Measurements from ENCODE around the gene FBXW8.

FBXW8 gene

DNA sequence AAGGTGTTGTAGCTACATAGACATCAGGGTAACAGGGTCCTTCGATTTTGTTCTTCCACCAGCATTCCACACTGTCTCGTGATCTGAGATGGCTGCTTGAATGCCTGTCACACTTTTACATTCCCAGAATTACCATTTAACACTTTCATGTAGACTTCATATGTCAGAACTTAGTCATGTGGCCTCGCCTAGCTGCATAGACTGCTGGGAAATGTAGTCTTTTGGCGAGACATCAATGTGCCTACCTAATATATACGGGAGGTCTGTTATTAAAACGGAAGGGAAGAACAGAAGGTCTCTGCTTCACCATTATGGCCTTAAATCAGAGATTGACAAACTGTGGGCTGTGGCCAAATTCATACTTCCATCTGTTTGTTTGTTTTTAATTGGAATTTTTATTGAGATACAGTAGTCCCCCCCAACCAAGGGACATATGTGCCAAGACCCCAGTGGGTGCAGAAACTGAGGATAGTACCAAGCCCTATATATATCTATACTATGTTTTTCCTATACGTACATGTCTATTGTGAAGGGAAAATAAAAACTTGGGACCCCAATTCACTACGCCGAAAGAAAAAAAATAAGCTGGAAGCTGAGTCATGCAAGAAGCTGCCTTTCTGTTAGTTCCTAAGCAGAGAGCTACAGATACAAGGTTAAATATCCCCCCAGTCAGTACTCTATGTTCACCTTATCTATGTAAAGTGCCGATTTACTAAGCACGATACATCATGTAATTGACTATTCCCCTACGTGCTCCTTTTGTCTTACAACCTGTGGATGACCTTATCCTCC lies 18.2 kb upstream of the FBXW8 start:
- Histone ChIP-seq H4K20me1 (ENCODE audit: insufficient read depth, low read length) (no peaks in the 10 kb centered on the region), H3K36me3 (replicated peaks; ENCODE audit: insufficient read depth, low read length) (no peaks in the 10 kb centered on the region), H3F3A (ENCODE audit: insufficient read depth, low read length) (no peaks in the 10 kb centered on the region), H3K79me2 (ENCODE audit: low read length) (no peaks in the 10 kb centered on the region), H3K9me2 (replicated peaks; ENCODE audit: insufficient read depth, low read length) (no peaks in the 10 kb centered on the region), H2AFZ (ENCODE audit: low read length) (no peak overlapping the region), H3K4me1 (ENCODE audit: low read length) (no peaks in the 10 kb centered on the region), H3K4me2 (ENCODE audit: low read depth, low read length) (no peak overlapping the region), H3K27ac (ENCODE audit: low read length) (no peak overlapping the region), H3K4me3 (ENCODE audit: low read length) (no peak overlapping the region), H3K27me3 (replicated peaks; ENCODE audit: insufficient read depth, low read length) (no peaks in the 10 kb centered on the region), H3K9ac (ENCODE audit: low read length) (no peak overlapping the region), H3K9me3 (replicated peaks; ENCODE audit: insufficient read depth, low read length) (no peaks in the 10 kb centered on the region)
- TF ChIP-seq EZH2phosphoT487 (IDR thresholded peaks at IDR 0.05; ENCODE audit: low read length): no peak
- no peak for TF ChIP-seq EZH2 (optimal IDR thresholded peaks at IDR 0.05; ENCODE audit: low read depth, low read length)
- no peak for TF ChIP-seq CTCF (IDR thresholded peaks at IDR 0.05; ENCODE audit: low read length)
- DNase-seq: no peak

DNA sequence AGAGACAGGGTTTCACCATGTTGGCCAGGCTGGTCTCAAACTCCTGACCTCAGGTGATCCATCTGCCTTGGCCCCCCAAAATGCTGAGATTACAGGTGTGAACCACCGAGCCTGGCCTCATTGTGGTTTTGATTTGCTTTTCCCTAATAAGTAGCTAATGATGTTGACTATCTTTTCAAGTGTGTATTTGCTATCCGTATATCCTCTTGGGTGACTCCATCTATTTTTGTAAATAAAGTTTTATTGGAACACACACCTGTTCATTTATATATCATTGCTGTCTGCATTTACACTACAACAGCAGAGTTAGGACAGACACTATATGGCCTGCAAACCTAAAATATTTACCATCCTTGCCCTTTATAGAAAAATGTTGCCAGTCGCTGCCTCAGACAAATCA lies 15.8 kb upstream of the FBXW8 start:
- DNase-seq: no peak
- H3K27ac ChIP-seq (ENCODE audit: low read length): no peak overlapping the region
- H3K36me3 ChIP-seq (replicated peaks; ENCODE audit: insufficient read depth, low read length): no peaks in the 10 kb centered on the region
- H3K4me1 ChIP-seq (ENCODE audit: low read length): no peaks in the 10 kb centered on the region
- H3K9me3 ChIP-seq (replicated peaks; ENCODE audit: insufficient read depth, low read length): no peaks in the 10 kb centered on the region
- H3K79me2 ChIP-seq (ENCODE audit: low read length): no peaks in the 10 kb centered on the region
- no peaks in the 10 kb centered on the region for H3K27me3 ChIP-seq (replicated peaks; ENCODE audit: insufficient read depth, low read length)
- no peak overlapping the region for H2AFZ ChIP-seq (ENCODE audit: low read length)
- no peak overlapping the region for H3K4me2 ChIP-seq (ENCODE audit: low read depth, low read length)
- no peaks in the 10 kb centered on the region for H3K9me2 ChIP-seq (replicated peaks; ENCODE audit: insufficient read depth, low read length)
- no peaks in the 10 kb centered on the region for H4K20me1 ChIP-seq (ENCODE audit: insufficient read depth, low read length)
- no peaks in the 10 kb centered on the region for H3F3A ChIP-seq (ENCODE audit: insufficient read depth, low read length)
- no peak overlapping the region for H3K4me3 ChIP-seq (ENCODE audit: low read length)
- TF ChIP-seq EZH2 (optimal IDR thresholded peaks at IDR 0.05; ENCODE audit: low read depth, low read length): no peak
- TF ChIP-seq CTCF (IDR thresholded peaks at IDR 0.05; ENCODE audit: low read length): no peak
- no peak for TF ChIP-seq EZH2phosphoT487 (IDR thresholded peaks at IDR 0.05; ENCODE audit: low read length)
- no peak overlapping the region for H3K9ac ChIP-seq (ENCODE audit: low read length)

GRCh38 chr12:116896411-116896924 lies 14.3 kb upstream of the FBXW8 start:
- Histone ChIP-seq H2AFZ (ENCODE audit: low read length) (no peak overlapping the region), H3K9me3 (replicated peaks; ENCODE audit: insufficient read depth, low read length) (no peaks in the 10 kb centered on the region), H3K27me3 (replicated peaks; ENCODE audit: insufficient read depth, low read length) (no peaks in the 10 kb centered on the region), H3K36me3 (replicated peaks; ENCODE audit: insufficient read depth, low read length) (no peaks in the 10 kb centered on the region), H4K20me1 (ENCODE audit: insufficient read depth, low read length) (no peaks in the 10 kb centered on the region), H3K79me2 (ENCODE audit: low read length) (no peaks in the 10 kb centered on the region), H3F3A (ENCODE audit: insufficient read depth, low read length) (no peaks in the 10 kb centered on the region), H3K4me3 (ENCODE audit: low read length) (no peak overlapping the region), H3K4me2 (ENCODE audit: low read depth, low read length) (no peak overlapping the region), H3K27ac (ENCODE audit: low read length) (no peak overlapping the region), H3K9ac (ENCODE audit: low read length) (no peak overlapping the region), H3K9me2 (replicated peaks; ENCODE audit: insufficient read depth, low read length) (no peaks in the 10 kb centered on the region), H3K4me1 (ENCODE audit: low read length) (no peaks in the 10 kb centered on the region)
- TF ChIP-seq CTCF (IDR thresholded peaks at IDR 0.05; ENCODE audit: low read length) (no peak), EZH2phosphoT487 (IDR thresholded peaks at IDR 0.05; ENCODE audit: low read length) (no peak), EZH2 (optimal IDR thresholded peaks at IDR 0.05; ENCODE audit: low read depth, low read length) (no peak)
- DNase-seq: no peak

All from MM.1S (cell line).